ES-I3 (cell line): ENCODE results near the gene JSRP1.

Experiments used
- H3K36me3 ChIP-seq: 2 replicates; pipeline ENCODE4 v1.6.1; 2013; ENCODE audit warnings: mild to moderate bottlenecking, low read length, control low read depth, moderate library complexity; ENCODE audit not compliant: insufficient read depth
- H3K4me1 ChIP-seq: 2 replicates; pipeline ENCODE4 v1.6.1; 2013; ENCODE audit warnings: mild to moderate bottlenecking, control low read depth, low read length; ENCODE audit not compliant: insufficient read depth
- H3K9ac ChIP-seq: 2 replicates; pipeline ENCODE4 v1.6.1; 2013; ENCODE audit warnings: low read depth, mild to moderate bottlenecking, low read length, moderate library complexity
- H3K9me3 ChIP-seq: 2 replicates; pipeline ENCODE4 v1.6.1; 2013; ENCODE audit warnings: mild to moderate bottlenecking, low read length, moderate library complexity; ENCODE audit not compliant: control insufficient read depth, insufficient read depth

Gene JSRP1

DNA sequence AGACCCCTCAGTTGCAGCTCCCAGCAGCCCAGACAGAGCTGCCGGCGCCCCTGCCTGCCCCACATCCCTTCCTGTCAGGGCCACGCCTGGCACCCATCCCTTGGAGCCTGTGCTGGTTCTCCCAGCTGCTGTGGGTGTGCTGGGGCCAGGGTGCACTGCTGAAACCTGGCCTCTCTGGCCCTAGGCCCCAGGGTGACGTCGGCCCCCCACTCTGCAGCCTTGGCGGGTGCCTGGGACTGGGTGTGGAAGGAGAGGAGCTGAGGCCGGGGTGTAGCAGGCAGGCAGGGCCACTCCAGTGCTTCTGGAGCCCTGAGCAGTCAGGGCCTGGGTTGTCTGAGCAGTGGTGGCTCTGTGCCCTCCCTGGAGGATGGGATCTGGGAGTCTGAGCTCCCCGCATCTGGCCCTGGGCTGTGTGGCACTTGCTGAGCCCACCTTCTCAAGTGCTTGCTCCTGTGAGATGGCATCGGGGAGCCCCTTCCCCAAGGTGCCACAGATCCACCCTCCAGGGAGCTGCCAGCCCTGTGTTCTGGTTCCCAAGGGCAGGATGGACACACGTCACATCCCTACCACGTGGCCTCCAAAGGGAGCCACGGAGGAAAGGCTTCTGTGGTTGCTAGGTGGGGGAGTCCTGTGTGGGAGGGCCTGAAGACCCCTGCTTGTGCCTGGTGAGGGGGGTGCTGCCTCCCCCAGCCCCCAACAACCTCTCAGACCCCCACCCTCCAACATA lies 25.2 kb downstream of the JSRP1 start:
- H3K36me3 ChIP-seq, result peaks cover under 1% of the 10 kb centered on the region; the same call in 1 of the 2 replicates
- no peaks in the 10 kb centered on the region for H3K4me1 ChIP-seq
- H3K9me3 ChIP-seq, result no peaks in the 10 kb centered on the region
- H3K9ac ChIP-seq, result no peak overlapping the region

DNA sequence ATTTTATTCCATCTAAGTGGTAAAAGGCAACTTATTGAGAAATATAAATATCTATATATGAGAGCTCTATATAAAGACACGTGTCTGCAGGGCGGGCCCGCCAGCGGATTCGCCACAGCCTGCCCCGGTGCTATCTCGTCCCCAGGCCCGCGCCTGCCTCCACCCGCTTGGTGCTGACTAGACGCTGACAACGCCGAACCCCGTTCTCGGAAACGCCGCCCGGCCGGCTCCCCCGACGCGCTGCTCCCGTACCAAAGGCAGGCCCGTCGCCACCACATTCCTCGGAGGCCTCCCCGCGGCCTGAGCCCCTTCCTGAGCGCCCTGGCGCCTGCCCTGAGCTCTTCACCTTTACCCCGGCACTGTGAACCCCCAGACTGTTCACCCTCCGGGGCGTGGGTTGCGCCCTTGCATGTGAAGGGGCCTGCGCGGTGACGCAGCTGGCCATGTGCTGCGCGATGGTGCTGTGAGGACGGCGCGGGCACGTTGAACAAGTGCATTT lies 26.1 kb downstream of the JSRP1 start:
- Histone ChIP-seq H3K9me3 (no peaks in the 10 kb centered on the region), H3K36me3 (peaks cover 4% of the 10 kb centered on the region; the same call in 1 of the 2 replicates), H3K9ac (no peak overlapping the region), H3K4me1 (no peaks in the 10 kb centered on the region)

DNA sequence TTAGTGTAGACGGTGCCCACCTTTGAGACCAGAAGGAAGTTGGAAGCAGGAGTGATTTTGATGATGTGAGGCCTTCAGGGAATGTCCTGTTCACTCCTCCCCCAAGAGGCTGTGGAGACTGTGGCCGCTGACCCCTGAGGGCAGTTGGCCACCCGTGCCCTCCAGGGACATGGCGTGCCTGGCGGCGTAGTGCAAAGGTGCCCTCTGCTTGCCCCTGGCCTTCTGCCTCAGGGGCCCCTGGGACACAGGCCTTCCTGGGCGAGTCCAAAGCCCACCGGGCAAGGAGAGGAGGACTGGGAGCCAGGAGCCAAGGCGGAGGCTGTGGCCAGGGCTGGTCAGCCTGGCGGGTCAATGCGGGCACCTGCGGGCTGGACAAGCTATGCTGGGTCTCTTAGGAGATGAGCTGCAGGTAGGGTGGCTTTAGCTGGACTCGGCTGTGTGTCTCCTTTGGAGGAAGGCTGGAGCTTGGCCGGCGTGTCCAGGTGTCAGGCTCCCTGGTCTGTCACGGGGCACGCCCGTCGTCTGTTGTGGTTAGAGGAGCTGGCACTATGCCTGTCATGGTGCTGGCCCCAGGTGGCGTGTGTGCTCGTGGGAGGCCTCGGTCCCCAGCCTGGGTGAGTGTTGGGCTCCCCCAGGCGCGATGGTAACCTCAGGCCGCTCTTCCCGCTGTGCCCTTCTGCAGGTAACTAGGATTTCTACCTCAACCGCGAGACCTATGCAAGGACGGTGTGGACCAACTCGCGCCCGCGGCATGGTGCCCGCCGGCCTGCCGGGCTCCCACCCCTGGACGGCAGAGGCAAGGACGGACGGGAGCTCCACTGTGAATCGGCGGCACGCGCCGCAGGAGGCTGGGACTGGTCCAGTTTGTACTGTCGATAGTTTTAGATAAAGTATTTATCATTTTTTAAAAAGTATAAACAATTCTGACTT lies 26.8 kb downstream of the JSRP1 start:
- Histone ChIP-seq H3K4me1 (no peaks in the 10 kb centered on the region), H3K9ac (no peak overlapping the region), H3K9me3 (no peaks in the 10 kb centered on the region), H3K36me3 (peaks cover 4% of the 10 kb centered on the region; the same call in 1 of the 2 replicates)

DNA sequence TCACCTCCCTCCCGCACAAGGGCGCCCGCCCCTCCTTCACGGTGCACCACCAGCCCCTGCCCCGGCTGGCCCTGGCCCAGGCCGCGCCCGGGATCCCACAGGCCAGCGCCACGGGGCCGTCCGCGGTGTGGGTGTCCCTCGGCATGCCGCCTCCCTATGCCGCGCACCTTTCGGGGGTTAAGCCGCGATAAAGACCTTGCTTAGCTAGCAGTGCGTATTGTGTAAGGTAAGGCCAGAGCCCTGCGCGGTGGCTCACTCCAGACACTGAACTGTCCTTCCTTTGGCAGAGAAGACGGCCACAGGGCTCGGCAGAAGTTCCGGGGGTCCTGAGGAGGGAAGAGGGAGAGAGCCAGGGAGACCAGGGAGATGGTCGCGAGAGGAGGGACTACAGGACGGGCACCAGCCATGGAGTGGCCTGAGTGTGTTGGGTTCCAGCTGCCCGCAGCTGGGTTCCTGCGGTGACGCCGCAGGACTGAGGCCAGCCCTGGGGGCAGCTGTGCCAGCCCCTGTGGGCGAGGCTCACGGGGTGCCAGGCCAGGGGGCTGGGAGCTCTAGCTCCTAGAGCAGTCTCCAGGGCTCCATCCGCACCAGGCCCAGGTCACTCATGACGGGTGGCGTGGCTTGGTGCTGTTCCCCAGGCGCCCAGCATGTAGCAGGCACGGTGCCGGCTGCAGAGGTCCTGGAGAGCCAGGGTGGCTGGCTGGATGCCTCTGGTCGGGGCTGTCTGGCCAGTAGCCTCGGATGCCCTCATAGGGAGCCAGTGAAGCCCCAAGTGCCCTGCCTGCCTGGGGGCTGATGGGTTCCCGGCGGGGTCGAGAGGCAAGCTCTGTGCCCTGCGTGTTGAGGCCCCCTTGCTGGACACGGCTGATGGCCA lies 27.8 kb downstream of the JSRP1 start:
- no peaks in the 10 kb centered on the region for H3K4me1 ChIP-seq
- peaks cover 4% of the 10 kb centered on the region; the same call in 1 of the 2 replicates for H3K36me3 ChIP-seq
- no peaks in the 10 kb centered on the region for H3K9me3 ChIP-seq
- no peak overlapping the region for H3K9ac ChIP-seq

DNA sequence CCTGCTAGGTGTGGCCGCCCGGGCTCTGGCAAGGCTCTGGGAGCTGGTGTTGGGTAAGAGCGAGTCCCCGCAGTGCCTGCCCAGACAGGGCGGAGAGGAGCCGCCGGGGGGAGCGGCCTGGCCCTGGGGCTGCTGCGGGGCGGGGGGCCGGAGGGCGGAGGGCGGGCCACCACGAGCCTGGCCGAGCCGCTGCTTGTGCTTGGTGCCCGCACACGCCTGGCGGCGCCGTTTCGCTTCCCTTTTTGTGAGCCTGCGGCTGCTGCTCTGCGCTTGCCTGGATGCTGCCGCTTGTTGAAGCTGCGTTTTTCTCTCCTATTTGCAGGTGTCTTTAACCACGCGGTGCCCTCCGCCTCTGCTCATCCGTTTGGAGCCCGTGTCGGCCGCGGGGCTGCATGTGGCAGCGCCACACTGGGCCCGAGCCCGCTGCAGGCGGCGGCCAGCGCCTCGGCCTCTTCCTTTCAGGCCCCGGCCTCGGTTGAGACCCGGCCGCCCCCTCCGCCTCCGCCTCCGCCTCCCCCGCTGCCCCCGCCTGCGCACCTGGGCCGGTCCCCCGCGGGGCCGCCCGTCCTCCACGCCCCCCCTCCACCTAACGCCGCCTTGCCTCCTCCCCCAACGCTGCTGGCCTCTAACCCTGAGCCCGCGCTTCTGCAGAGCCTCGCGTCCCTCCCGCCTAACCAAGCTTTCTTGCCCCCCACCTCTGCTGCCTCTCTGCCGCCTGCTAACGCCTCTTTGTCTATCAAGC lies 28.6 kb downstream of the JSRP1 start:
- Histone ChIP-seq H3K36me3 (peaks cover 4% of the 10 kb centered on the region; the same call in 1 of the 2 replicates), H3K9me3 (no peaks in the 10 kb centered on the region), H3K9ac (no peak overlapping the region), H3K4me1 (no peaks in the 10 kb centered on the region)

DNA sequence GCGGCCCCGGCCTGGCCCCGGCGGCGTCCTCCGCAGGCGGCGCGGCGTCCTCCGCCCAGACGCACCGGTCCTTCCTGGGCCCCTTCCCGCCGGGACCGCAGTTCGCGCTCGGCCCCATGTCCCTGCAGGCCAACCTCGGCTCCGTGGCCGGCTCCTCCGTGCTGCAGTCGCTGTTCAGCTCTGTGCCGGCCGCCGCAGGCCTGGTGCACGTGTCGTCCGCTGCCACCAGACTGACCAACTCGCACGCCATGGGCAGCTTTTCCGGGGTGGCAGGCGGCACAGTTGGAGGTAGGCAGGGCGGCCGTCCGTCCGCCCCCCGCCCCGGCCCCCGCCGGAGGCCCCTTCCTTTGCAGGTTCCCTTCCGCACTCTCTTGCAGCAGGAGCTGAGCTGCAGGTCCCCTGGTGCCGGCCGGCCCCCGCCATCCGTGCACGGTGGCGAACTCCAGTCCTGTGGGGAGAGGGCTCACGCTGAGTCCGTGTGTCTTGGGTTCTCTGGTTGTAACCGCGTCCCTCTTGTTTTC lies 29.3 kb downstream of the JSRP1 start:
- peaks cover 4% of the 10 kb centered on the region; the same call in 1 of the 2 replicates for H3K36me3 ChIP-seq
- H3K9me3 ChIP-seq, result no peaks in the 10 kb centered on the region
- H3K9ac ChIP-seq, result no peak overlapping the region
- no peaks in the 10 kb centered on the region for H3K4me1 ChIP-seq

DNA sequence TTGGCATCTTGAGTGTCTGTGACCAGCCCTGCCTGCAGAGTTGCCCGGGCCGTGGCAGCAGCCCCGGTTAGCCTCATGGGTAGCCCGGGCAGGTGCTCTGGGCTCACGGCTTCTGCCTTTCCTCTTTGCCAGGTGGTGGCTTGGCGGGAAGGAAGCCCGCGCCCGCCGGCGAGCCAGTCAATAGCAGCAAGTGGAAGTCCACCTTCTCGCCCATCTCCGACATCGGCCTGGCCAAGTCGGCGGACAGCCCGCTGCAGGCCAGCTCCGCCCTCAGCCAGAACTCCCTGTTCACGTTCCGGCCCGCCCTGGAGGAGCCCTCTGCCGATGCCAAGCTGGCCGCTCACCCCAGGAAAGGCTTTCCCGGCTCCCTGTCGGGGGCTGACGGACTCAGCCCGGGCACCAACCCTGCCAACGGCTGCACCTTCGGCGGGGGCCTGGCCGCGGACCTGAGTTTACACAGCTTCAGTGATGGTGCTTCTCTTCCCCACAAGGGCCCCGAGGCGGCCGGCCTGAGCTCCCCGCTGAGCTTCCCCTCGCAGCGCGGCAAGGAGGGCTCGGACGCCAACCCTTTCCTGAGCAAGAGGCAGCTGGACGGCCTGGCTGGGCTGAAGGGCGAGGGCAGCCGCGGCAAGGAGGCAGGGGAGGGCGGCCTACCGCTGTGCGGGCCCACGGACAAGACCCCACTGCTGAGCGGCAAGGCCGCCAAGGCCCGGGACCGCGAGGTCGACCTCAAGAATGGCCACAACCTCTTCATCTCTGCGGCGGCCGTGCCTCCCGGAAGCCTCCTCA lies 30.0 kb downstream of the JSRP1 start:
- H3K4me1 ChIP-seq, result no peaks in the 10 kb centered on the region
- peaks cover 4% of the 10 kb centered on the region; the same call in 1 of the 2 replicates for H3K36me3 ChIP-seq
- H3K9me3 ChIP-seq, result no peaks in the 10 kb centered on the region
- no peak overlapping the region for H3K9ac ChIP-seq

DNA sequence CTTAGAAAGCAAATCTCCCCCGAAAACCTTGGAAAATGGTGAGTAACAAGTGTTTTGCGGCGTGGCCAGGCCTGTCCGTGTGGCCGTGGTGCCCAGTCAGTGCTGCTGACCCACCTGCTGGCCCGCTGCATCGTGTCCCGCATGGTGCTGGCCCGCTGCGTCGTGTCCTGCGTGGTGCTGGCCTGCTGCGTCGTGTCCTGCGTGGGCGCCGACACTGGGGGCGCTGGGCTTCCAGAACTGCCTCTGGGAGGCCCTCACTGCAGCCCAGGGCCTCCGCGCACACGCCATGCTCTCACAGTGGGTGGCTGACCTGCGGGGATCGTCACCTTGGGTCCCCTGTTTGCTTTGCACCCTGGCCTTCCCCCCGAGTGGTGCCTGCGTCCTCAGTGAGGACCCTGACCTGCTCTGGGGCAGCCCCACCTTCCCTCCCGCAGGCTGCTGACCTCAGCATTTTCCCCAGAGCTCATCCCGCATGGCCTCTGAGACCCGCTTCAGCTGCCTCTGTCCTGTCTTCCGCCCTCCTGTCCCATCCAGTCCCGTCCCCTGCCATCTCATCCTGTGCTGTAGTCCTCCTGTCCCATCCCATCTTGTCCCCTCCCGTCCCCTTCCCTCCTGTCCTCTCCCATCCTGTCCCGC lies 30.7 kb downstream of the JSRP1 start:
- Histone ChIP-seq H3K4me1 (no peaks in the 10 kb centered on the region), H3K9ac (no peak overlapping the region), H3K9me3 (no peaks in the 10 kb centered on the region), H3K36me3 (peaks cover 4% of the 10 kb centered on the region; the same call in 1 of the 2 replicates)

DNA sequence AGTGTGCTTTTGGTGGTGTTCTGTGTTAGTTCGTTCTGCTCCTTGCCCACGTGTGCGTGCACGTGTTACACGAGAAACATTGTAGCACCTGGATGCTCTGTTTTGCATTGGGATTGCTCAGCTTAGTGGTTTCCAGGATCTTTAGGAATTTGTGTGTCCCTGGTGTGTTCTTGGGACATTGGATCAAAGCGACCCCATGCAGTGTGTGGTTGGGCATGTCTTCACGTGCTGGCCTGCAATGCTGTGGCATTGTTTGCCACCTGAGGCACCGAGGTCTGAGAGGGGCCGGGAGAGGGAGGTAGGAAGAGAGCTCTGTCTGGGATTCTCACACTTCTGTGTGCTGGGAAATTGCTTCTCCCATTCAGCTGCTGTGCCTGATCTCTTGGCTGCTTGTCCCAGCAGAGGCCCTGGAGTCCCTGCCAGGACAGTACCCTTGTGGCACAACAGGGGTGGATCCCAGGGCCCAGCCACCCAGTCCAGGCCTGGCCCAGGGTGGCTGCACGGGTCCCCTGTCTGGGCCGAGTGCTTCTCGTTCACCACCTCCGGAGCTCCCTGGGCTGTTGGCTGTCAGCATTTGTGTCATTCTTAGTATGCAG lies 31.4 kb downstream of the JSRP1 start:
- no peaks in the 10 kb centered on the region for H3K4me1 ChIP-seq
- no peak overlapping the region for H3K9ac ChIP-seq
- H3K9me3 ChIP-seq, result no peaks in the 10 kb centered on the region
- H3K36me3 ChIP-seq, result peaks cover 4% of the 10 kb centered on the region; the same call in 1 of the 2 replicates

DNA sequence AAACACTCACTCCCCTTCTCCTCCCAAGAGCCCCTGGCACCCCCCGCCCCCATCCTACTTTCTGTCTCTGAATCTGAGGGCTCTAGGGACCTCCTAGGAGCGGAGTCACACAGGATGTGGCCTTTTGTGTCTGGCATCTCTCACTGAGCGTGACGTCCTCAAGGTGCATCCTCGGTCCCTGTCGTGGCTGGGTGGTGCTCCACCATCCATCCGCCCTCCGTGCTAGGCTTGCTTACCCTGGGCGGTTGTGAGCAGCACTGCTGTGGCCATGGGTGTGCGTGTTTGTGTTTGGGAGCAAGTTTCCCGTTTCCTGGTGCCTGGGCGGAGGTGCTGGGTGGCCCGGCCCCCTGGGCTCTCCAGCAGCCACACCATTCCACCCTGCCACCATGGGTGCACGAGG lies 32.3 kb downstream of the JSRP1 start:
- H3K9me3 ChIP-seq, result no peaks in the 10 kb centered on the region
- no peaks in the 10 kb centered on the region for H3K4me1 ChIP-seq
- H3K9ac ChIP-seq, result no peak overlapping the region
- H3K36me3 ChIP-seq, result peaks cover 4% of the 10 kb centered on the region; the same call in 1 of the 2 replicates

DNA sequence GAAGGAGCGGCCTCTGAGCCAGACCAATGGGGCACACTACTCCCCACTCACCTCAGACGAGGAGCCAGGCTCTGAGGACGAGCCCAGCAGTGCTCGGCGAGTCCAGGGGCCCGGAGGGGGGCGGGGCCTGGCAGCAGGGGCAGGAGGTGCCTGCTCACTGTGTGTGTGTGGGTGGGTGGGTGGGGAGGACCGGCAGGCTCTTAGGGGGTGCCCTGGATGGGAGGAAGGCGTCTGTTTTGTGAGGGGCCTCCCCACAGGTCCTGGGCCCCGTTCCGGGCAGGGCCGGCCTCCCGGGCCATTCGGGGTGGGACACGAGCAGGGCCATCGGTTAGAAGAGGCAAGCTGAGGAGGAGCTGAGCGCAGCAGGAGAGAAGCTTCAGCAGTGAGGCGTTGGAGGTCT lies 32.8 kb downstream of the JSRP1 start:
- no peak overlapping the region for H3K9ac ChIP-seq
- peaks cover 4% of the 10 kb centered on the region; the same call in 1 of the 2 replicates for H3K36me3 ChIP-seq
- H3K4me1 ChIP-seq, result no peaks in the 10 kb centered on the region
- H3K9me3 ChIP-seq, result no peaks in the 10 kb centered on the region

DNA sequence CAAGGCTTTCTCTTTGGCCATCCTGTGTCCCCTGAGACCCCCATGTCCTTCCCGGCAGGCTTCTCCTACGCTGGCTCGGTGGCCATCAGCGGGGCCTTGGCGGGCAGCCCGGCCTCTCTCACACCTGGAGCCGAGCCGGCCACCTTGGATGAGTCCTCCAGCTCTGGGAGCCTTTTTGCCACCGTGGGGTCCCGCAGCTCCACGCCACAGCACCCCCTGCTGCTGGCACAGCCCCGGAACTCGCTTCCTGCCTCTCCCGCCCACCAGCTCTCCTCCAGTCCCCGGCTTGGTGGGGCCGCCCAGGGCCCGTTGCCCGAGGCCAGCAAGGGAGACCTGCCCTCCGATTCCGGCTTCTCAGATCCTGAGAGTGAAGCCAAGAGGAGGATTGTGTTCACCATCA lies 34.3 kb downstream of the JSRP1 start:
- H3K36me3 ChIP-seq, result peaks cover 6% of the 10 kb centered on the region; the same call in 1 of the 2 replicates
- no peak overlapping the region for H3K9ac ChIP-seq
- no peaks in the 10 kb centered on the region for H3K9me3 ChIP-seq
- no peaks in the 10 kb centered on the region for H3K4me1 ChIP-seq
